Activated CD4-positive, alpha-beta T cell treated with anti-CD3 and anti-CD28 coated beads, Interleukin-2, Interleukin-4, amounts not matched to agents 100 ng/mL and 50 ng/mL, durations not matched to agents 16 hours and 8 hours (primary cell): ENCODE measurements around the gene LARGE1.

Experiments
- DNase-seq: peaks from one replicate; pipeline ENCODE4 v3.0.0-alpha.2; 2020; ENCODE audit warnings: low spot score

LARGE1 gene

DNA sequence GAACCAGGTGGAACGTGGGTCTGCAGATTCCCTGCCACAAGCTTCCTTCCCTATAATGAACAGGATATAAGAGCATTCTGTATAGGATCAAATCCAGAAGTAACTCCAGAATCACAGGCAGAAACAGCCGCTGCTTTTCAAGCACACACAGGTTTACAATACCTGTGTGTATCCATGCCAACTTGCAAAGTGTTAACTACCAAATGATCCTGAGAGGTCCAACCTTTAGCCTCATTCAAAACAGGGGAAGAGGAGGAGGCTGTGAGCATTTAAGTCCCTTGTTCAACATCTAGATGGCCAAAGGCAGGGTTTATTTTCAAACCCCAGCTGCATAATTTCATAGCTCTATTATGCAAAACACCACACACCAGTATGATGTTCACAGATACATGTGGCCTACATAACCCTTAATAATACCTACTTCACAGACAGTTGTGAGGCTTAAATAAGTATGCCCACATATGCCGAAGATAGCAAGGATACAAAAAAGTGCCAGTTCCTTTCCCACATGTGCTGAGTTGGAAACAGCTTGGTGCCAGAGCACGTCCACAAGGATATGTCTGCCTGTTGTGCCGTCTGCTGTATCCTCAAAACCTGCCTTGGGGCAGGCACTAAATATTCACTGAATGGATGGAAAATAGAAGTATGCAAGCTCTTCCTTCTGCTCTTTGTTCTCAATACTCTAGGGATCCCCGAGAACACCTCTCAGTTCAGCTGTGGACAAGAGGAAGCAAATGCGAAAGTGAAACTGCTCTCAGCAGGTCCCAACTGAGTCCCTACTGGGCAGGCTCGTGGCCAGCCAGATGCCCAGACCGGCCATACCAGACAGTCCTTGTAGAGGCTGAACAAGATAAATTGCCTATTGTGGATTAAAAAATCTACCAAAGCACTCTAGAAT, 66.8 kb downstream of the LARGE1 start:
- DNase-seq = no peak

DNA sequence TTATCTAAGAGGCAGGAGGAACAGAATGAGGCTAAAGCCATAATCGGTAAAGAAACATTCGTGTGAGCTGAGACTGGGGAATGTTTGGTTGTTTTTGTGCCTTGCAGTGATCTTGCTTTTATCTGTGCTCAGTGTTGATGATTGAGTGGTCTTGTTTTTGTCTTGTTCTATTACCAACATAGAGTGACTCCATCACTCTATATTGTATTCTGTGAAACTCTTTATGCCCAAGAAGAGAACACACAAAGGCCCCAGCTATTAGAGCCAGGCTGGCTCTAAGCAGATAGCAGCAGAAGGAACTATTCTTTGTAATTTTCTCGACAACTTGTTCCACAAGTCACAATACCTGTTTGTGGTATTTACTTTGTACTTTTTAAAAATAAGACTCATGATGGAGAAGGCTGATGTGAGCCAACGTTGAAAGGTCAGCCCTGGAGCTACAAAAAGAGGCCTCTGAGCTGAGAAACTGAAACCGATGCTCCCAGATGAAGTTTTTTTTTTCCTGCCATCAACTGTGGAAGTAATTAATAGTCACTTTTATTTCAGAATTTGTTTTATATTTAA, 68.4 kb downstream of the LARGE1 start:
- DNase-seq = no peak

DNA sequence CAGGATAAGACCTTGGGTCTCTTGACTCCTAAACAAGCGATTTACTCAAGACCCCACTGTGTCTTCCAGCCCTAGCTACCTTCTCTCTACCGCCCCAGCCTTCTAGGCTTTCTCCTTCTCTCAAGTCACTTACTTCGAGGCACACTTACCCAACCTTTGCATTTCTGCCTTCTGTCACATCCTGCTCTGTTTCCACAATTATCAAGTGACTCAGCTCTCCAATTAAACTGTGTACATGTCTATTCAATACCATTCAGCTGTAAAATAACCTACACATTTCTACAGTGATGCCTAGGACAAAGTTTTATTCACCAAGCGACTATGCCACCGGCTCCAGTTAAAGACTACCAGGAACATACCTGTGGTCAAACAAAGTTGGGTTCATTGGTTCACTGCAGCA, 69.0 kb downstream of the LARGE1 start:
- no peak for DNase-seq

DNA sequence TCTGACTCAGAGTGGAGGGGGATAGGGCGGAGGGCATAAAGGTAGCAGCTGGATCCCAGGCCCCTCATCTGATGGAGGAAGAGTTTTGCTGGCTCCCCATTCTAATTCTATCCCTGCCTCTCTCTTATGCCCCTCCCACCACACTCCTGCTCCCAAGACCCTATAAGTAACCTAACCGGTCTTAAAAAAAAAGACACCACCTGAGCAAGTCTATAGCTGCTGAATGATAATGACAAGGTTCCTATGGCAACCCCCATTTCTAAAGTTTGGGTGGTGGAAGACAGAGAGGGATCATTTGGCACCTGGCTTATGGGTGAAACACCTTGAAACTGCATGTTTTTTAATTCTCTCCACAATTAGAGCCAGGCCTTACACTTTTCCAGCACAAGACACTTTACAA, 69.6 kb downstream of the LARGE1 start:
- DNase-seq = no peak

DNA sequence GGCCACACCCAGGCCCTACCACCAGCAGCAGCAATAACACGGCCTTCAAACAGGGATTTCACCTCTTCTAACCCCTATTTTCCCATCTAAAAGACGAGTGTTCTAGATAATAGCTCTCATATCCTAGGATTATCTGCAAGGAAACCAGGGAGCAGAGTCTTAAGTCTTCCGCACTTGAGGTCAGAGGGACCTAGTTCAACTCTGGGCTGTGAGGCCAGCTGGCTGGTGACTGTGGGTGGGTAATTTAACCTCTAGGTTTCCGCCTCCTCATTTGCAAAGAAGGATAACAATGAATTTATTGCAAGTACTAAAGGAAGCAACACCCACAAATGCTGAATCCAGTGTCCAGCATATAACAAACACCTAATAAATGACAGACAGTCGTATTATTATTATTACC, 70.1 kb downstream of the LARGE1 start:
- DNase-seq = no peak

DNA sequence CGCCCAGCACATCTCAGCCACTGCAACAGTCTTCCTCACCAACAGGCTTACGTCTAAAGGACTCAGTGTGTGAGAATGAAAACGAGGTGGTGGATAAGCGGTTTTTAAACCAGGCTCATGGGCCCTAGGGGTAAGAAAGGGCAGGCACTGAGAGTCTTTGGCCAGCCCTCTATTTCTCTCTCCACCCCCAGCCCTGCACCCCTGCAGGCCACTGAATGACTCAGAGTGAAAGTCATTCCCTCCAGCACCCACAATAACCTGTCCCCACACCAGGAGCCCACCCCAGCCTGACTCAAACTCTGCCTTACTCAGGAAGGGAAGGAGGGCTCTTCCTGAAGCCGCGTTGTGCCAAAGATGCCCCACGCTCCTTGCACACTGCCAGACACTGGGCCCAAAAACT, 72.0 kb downstream of the LARGE1 start:
- no peak for DNase-seq

DNA sequence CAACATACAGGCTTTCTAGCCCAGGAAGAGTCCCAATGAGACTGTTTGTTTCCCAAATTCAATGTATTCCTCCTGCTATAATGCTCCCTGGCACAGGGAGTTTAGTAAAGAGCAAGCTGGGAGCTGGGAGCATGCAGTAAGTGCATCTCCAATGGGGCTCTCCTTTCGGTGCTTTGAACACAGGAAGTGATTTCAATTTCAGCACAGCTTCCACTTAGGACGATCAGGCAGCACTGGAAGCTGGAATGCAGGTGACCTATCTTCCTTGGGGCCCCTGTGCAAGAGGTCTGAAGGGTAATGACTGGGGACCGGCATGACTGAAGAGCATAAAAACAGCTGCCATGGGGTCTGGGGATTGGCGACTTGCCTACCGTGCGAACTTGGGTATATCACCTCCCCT, 76.0 kb downstream of the LARGE1 start:
- no peak for DNase-seq

DNA sequence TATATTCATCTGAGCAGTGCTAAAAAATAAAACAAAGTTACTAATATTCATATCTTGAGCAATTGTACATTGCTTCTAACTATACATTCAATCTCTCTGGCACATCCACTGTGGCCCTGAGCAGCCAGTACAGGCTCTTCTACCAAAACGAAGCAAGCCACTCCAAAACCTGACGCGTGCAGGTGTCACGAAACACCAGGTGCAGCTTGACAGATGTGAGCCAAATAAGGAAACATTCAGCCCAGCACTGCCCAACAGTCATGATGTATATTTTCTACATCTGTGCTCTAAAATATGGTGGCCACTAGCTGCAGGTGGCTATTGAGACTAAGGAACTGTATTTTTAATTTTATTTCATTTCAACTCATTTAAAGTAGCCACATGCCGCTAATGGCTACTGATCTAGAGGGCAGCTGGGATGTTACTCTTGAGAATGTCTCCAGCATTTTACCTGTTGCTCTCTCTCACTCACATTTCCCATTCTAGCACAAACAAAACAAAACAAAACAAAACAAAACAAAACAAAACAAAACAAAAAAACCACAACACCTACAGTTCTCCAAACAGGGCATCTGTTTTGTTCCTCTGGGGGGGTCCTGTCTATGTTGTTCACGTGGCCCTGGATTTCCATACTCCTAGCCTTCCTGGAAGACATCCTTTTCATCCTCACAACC, 77.7 kb downstream of the LARGE1 start:
- DNase-seq = no peak

DNA sequence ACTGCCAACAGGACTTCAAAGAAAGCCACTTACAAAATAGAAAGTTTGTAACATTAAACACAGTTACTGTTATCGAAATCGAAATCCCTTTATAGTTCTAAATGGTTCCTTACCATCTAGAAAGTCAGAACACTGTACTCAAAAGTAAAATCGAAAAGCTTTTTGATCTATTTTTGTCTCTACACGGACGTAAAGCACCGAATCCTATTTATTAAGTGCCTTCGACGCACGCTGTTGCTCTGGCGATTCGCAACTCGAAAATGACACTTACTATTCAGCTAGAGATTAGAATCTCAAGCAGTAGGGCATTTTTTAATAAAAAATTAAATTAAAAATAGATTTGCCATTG, 78.3 kb downstream of the LARGE1 start:
- no peak for DNase-seq

DNA sequence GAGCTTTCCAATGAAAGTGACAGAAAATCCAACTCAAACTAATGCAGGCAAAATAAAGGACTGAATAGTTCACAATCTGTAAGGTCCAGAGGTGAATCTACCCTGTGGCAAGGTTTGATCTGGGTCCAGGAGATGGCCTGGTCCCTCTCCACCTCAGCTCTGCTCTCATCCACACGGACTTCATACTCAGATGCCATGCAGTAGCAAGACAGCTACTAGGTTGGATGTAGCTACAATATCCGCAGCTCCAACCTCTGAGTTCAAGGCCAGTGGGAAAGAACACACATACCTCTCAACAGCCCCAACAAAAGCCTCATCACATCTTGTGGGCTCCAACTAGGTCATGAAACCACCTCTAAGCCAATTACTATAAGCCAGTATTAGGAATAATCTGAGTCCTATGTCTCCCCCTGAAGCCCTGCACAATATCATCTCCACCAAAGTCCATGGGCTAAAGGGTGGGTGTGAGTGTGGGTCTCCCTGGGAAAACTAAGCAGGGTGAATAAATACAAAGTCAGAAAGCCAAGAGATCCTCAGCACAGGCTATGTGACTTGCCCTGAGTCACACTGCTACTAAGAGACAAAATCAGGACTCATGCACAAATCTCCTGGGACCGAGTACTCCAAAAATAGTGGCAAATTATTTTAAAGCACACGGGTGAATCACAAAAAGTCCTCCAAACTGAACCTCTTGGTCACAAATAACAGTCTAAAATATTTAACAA, 78.8 kb downstream of the LARGE1 start:
- DNase-seq = no peak

DNA sequence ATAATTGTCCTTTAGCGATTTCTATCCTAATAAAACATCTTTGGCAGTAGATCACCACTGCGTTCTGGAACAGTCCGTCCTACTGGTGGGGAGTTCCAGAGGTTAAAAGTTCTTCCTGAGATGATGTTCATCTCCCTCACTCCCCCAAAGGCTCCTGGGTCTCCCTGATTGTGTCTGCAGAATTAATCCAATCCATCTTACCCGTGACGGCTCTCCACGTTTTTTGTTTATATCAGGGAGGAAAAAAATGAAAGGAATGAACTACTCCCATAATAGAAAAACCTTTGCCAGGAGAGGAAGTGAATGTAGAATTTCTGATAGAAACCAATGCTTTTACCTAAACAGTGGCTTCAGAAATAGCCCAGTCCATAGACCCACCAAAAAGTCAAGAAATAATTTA, 81.6 kb downstream of the LARGE1 start:
- DNase-seq = no peak

DNA sequence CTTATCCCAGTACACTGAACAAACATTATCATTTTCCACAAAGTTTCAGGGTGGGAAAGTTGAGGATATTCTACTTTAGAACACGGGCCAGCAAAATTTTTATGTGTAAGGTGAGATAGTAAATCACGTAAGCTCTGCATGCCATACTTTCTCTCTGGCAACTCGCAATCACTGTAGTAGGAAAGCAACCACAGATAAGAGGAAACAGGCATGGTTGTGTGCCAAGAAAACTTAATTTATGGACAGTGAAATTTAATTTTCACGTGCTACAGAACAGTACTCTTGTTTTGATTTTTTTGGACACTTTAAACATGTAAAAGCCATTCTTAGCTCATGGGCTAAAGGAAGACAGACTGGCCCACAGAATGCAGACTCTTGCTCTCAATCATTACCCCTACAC, 82.5 kb downstream of the LARGE1 start:
- no peak for DNase-seq

DNA sequence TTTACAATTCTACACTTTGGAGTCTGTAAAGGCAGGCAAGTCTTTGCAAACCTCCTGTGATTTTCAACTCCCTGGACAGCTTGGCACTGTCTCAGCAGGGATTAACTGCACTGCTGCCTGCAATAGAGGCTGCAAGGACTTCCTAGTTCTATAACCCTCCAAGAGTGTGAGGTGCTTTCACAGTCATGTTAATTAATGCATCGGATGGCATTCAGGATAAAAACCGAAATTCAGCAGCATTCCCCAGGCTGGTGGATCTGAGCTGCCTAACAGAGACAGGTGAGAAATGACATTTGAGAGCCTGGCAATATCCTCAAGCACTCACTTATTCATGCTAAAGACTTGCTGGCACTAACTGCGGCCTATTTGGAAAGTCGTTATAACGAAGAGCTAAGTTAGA, 85.0 kb downstream of the LARGE1 start:
- no peak for DNase-seq

DNA sequence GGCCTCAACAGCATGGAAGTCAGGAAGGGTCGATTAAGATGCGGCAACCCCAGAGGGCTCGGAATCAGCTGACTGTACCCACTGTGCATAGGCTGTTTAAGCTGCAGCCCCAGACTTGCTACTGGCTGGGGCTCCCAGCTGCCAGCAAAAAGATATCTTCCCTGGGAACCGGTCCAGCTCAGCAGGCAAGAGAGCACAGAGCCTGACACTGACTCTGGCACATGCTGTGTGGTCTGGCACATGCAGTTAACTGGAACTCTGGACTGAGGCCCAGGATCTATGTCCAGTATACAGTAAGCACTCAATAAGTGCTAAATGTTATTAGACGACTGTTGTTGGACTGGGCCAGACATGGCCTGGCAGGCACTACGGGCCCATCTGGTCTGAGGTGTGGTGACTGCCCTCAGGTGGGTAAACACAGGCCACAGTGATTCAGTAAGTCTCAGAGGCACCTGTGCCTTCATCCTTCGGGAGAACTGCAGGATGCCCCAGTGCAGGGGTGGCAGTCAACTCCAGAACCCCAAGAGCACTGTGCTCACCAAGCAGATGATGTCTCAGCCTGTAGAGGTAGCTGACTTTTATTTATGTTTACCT, 87.6 kb downstream of the LARGE1 start:
- no peak for DNase-seq

DNA sequence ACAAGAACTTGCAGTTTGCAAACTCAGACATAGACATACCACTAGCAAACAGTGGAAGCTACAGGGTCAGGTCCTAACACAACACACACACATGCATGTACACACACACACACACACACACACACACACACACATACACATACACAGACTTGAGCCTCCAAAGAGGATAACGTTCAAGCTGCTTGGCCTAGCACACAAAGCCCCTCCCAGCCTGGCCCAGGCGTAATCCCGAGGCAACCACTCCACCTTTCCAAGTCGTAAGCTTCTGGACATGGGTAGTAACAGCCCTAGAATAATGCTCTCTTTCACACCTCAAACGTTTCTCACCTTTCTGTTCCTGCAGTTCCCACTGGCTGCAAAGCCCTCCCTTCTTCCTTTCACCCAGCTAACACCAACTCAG, 88.6 kb downstream of the LARGE1 start:
- no peak for DNase-seq

DNA sequence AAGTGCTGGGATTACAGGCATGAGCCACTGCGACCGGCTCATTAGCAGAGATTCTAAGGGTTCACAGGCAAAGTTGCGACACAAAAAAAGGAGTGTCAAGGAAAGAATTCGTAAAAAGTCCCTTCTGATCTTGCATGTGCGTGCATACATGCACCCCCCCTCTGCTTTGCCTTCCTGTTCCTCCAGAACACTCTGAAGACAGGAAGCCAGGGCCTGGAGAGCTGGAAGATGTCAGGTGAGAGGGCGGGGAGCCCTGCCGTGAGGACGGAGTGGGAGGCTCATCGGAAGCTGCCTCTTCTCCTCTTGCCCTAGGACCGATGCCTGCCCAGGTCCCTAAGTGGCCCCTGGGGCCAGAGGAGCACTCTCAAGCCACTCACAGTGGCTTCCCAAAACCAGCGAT, 89.1 kb downstream of the LARGE1 start:
- DNase-seq = no peak

DNA sequence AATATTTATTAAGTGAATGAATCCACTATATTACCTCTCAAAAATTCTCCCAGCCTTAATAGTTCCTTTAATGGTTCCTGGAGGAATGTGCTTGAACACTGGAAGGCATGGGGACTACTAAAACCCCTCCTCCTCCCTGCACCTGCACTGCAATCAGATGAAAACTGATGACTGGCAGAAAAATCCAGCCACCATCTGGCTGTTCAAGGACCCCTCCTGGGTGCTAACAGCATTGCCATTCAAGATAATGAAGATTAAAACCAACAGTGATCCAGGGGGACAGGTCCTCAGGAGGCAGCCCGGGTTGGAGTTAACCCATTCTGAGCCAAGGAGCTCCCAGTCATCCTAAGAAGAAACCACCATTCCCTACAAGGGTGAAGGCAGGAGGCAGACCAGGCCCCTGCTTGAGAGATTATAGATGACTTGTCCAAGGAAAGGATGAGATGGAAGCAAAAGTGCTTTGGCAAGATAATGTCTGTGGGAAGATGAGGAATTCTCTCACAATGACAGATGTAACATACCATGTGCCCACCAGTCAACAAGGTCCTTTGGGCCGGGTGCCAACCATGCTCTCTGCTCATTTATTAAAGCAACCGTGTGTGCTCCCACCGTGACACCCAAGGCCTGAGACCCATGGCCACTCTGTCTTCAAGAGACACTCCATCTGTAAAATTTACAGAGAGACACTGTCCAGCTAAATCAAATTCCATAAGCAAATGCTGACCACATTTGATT, 90.6 kb downstream of the LARGE1 start:
- DNase-seq = no peak

DNA sequence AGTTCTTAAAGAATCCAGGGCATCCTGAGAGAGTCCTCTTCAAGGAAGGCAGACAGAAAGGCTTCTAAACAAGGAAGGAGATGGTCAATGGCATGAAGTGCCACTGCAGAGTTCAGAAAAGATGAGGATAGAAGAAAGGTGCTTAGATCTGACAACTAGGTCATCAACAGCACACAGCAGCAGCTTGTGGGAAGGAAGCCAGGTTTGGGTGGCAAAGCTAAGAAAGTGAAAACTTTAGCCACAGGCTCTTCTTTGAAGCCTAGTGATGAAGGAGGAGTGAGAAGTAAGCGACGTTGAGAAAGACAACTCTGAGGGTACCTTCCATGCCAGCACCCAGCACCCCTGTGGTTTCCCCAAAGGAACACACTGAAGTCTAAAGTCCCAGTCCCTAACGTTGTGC, 92.0 kb downstream of the LARGE1 start:
- no peak for DNase-seq

DNA sequence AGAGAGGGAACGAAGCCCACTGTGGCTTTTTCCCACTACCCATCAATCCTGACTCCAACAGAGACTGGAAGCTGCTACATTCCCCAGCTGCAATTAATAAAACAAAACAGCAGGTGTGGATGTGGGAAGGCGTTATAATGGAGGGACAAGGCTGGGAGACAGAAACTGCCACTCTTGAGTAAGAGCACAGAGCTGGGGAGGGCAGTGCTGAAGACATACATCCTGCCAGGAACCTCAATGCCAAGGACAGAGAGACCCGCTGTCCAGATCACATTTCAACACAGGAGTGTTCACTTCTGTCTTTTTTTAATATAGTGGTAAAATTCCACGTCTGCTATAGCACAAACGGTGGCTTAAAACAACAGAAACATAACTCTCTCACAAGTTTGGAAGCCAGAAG, 94.5 kb downstream of the LARGE1 start:
- no peak for DNase-seq

DNA sequence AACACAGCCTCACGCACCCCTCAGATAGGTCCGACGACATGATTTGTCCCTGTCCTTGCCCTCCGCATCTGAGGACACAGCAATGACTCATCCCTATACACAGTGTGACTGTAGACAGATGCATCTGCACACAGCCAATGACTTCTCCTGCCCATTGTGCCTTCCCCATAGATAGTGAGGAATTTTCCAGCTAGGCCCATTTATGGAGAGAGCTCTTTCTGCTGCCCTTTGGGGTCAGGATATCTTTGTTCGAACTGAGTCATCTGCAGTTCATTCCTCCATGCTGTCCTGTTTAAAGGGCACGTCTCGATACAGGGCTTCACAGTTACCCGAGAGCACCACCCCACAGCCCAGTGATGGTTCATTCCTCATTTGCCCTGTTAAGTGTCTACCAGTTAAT, 96.7 kb downstream of the LARGE1 start:
- DNase-seq = no peak

DNA sequence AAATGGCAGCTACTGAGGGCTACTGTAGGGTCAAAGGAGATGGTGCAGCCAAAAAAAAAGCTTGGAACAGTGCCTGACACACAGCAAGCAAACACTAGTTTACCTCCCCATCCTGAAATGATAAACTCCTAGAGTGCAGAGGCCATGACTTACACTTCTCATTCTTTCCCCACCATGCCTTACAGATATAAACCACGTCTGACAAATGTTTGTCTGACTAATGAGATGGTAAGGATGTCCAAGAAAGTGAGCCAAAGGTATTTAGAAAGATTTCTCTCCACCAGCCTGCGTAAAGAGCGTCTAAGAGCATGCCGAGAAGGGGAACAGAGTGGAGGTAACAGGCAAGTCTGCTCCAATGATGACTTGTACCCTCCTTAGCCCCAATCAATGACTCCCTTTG, 99.0 kb downstream of the LARGE1 start:
- DNase-seq = no peak

DNA sequence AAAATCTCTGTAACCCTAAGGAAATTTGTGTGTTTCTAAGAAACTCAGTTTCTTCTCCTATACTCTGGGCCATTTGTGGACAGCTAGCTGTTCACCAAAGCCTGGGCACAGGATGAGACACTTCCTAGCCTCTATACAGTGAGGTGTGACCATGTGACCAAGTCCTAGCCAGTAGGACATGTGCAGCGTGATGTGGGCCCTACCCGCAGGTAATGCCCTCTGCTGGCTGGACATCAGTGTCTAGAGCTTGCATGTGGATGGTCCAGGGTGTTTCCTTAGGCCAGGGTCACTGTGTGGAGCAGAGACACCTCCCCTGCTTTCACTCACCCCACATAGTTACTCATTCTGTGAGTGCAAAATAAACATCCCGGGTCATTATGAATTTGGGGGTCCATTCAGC, 100.5 kb downstream of the LARGE1 start:
- DNase-seq = no peak
